K562 (cell line): ENCODE data around the gene TCP11. TPM values are rescaled to one million over a fixed set of nuclear protein-coding genes. Genes with fewer than 3 reads are reported as not detected.

ENCODE experiments used
- ATAC-seq: fragments of 200-7000 bp; cut with Tn5 transposase; 3 replicates; pipeline ENCODE4 v1.9.1; 2020; ENCODE audit warnings: moderate library complexity
- BruUV-seq: library from RNA; stranded (reverse); fragments of 400-500 nt; replicated peaks from 2 replicates; lab custom pipeline; 2021; lab: Mats Ljungman, UMichigan
- CTCF ChIA-PET: fragments of 300-600 bp; formaldehyde crosslinking; extraction: SDS; loops from one replicate; lab custom pipeline; 2021; ENCODE audit warnings: low intra/inter-chr PET ratio; lab: Yijun Ruan, JAX
- POLR2A ChIA-PET: fragments of 300-600, 350-650 bp; sonication (Branson Sonifier 250); formaldehyde crosslinking; extraction: SDS; loops from one replicate; lab custom pipeline; 2021; ENCODE audit warnings: antibody characterized with exemption, inconsistent platforms; lab: Yijun Ruan, JAX
- DNase-seq, 4 experiments: peaks; one replicate each; pipeline versions ENCODE4 v3.0.0 to v3.0.0-alpha.2; 2011 to 2018; ENCODE audit warnings: low spot score in 3 of 4, mixed read lengths in 3 of 4; ENCODE audit errors: extremely low read depth in 1 of 4
- FAIRE-seq: peaks from 2 replicates; lab custom pipeline; 2011; peaks lifted over from hg19 to GRCh38; lab: Jason Lieb, UNC
- H2AFZ ChIP-seq: 2 replicates; pipeline ENCODE4 v1.6.0; 2011; ENCODE audit warnings: low read depth, low read length, control low read depth, inconsistent platforms
- H3K27ac ChIP-seq: fragments of 200-600 bp; 3 replicates; pipeline ENCODE4 v1.8.0; 2011; ENCODE audit warnings: low read depth, mild to moderate bottlenecking, control low read depth, inconsistent platforms, low read length, moderate library complexity, mixed read lengths; ENCODE audit errors: extremely low read depth
- H3K27me3 ChIP-seq, 2 experiments: fragments of 300-600 bp in 1 of 2; 2 replicates in 1 of 2; 3 replicates in 1 of 2; pipeline versions ENCODE4 v1.6.0 to v1.8.0; 2011; ENCODE audit warnings: inconsistent platforms in 2 of 2, low read length in 2 of 2, mild to moderate bottlenecking in 1 of 2, mixed read lengths in 1 of 2, moderate library complexity in 1 of 2; ENCODE audit not compliant: control insufficient read depth in 2 of 2, insufficient read depth in 2 of 2
- H3K36me3 ChIP-seq: fragments of 300-600 bp; 3 replicates; pipeline ENCODE4 v1.8.0; 2011; ENCODE audit warnings: mild to moderate bottlenecking, low read length, inconsistent platforms; ENCODE audit not compliant: control insufficient read depth, insufficient read depth
- H3K4me1 ChIP-seq, 2 experiments: fragments of 200-600 bp in 1 of 2; replicated peaks in 1 of 2; 2 replicates in 1 of 2; 3 replicates in 1 of 2; pipeline versions ENCODE4 v1.5.1 to v1.8.0; 2011; ENCODE audit warnings: inconsistent platforms in 2 of 2, low read length in 2 of 2, mild to moderate bottlenecking in 1 of 2, mixed read lengths in 1 of 2, moderate library complexity in 1 of 2; ENCODE audit not compliant: control insufficient read depth in 2 of 2, insufficient read depth in 2 of 2
- H3K4me2 ChIP-seq: 2 replicates; pipeline ENCODE4 v1.6.1; 2011; ENCODE audit warnings: low read length, control low read depth, inconsistent platforms, mixed read lengths; ENCODE audit not compliant: insufficient read depth
- H3K4me3 ChIP-seq: fragments of 200-600 bp; sonication (generic), shearing (Covaris generic); 2 replicates; pipeline ENCODE4 v1.5.1; 2016; ENCODE audit warnings: control low read depth, inconsistent platforms
- H3K79me2 ChIP-seq: fragments of 200-600 bp; 3 replicates; pipeline ENCODE4 v1.8.0; 2011; ENCODE audit warnings: low read length, inconsistent platforms; ENCODE audit not compliant: control insufficient read depth, insufficient read depth
- H3K9ac ChIP-seq, 2 experiments: 2 replicates each; pipeline versions ENCODE4 v1.6.0 to v1.6.1; 2011; ENCODE audit warnings: low read depth in 2 of 2, low read length in 2 of 2, control low read depth in 1 of 2, inconsistent platforms in 1 of 2, mild to moderate bottlenecking in 1 of 2, mixed read lengths in 1 of 2; ENCODE audit not compliant: insufficient read depth in 1 of 2
- H3K9me1 ChIP-seq: one replicate; pipeline ENCODE4 v1.6.0; 2011; ENCODE audit warnings: inconsistent platforms, mild to moderate bottlenecking, low read length, moderate library complexity; ENCODE audit not compliant: control insufficient read depth, insufficient read depth
- H3K9me3 ChIP-seq: replicated peaks from 2 replicates; pipeline ENCODE4 v1.5.1; 2011; ENCODE audit warnings: low read depth, low read length, inconsistent platforms; ENCODE audit not compliant: control insufficient read depth, insufficient read depth
- H4K20me1 ChIP-seq: replicated peaks from 2 replicates; pipeline ENCODE4 v1.6.1; 2011; ENCODE audit warnings: low read length, inconsistent platforms, mixed read lengths; ENCODE audit not compliant: control insufficient read depth, insufficient read depth
- ADNP ChIP-seq: fragments of 200-800 bp; sonication (Bioruptor generic); IDR thresholded peaks from 2 replicates; pipeline ENCODE4 v1.6.1; 2016; ENCODE audit warnings: missing genetic modification characterization, missing compliant biosample characterization
- ERF ChIP-seq: fragments of 450-650 bp; formaldehyde crosslinking; IDR thresholded peaks from 2 replicates; pipeline ENCODE4 v1.4.0; 2020; ENCODE audit warnings: mild to moderate bottlenecking, mixed read lengths
- FOSL1 ChIP-seq: fragments of 200-800 bp; sonication (Bioruptor generic); conservative IDR thresholded peaks from 2 replicates; pipeline ENCODE4 v1.6.1; 2016; ENCODE audit warnings: missing genetic modification characterization, missing compliant biosample characterization
- HIVEP1 ChIP-seq: fragments of 250-450 bp; sonication (Bioruptor Pico); IDR thresholded peaks from 2 replicates; pipeline ENCODE4 v1.4.0; 2020; ENCODE audit warnings: mild to moderate bottlenecking
- JUN ChIP-seq, 2 experiments: sonication (generic) in 1 of 2; formaldehyde crosslinking in 1 of 2; IDR thresholded peaks; 2 replicates each; pipeline versions ENCODE4 v1.6.1 to v1.8.0; 2012 to 2022; ENCODE audit warnings: borderline replicate concordance in 2 of 2, mild to moderate bottlenecking in 2 of 2, improper control_type of control experiment in 1 of 2, low read depth in 1 of 2, low read length in 1 of 2, missing genetic modification reagents in 1 of 2
- KDM2B ChIP-seq: fragments of 250-450 bp; sonication (Bioruptor Pico); IDR thresholded peaks from 2 replicates; pipeline ENCODE4 v1.8.0; 2021; ENCODE audit warnings: mild to moderate bottlenecking, moderate library complexity
- NELFE ChIP-seq: IDR thresholded peaks from 2 replicates; pipeline ENCODE4 v1.6.1; 2011; ENCODE audit warnings: mild to moderate bottlenecking; ENCODE audit not compliant: insufficient read depth, insufficient read length
- RAD21 ChIP-seq, 2 experiments: fragments of 250-450 bp in 1 of 2; fragments of 450-650 bp in 1 of 2; sonication (Bioruptor Pico) in 1 of 2; formaldehyde crosslinking in 1 of 2; IDR thresholded peaks in 1 of 2; conservative IDR thresholded peaks in 1 of 2; 2 replicates each; pipeline versions ENCODE4 v1.4.0 to v1.8.0; 2020 to 2022; ENCODE audit warnings: mild to moderate bottlenecking in 2 of 2, moderate library complexity in 1 of 2
- SAFB ChIP-seq: fragments of 200-400 bp; formaldehyde crosslinking; IDR thresholded peaks from 2 replicates; pipeline ENCODE4 v1.6.1; 2017; ENCODE audit warnings: low read depth, low read length, borderline replicate concordance
- SMAD4 ChIP-seq: fragments of 250-450 bp; sonication (Bioruptor Pico); conservative IDR thresholded peaks from 2 replicates; pipeline ENCODE4 v1.8.0; 2021; ENCODE audit warnings: inconsistent platforms, mild to moderate bottlenecking, moderate library complexity
- SREBF1 ChIP-seq: fragments of 150-350 bp; IDR thresholded peaks from 2 replicates; pipeline ENCODE4 v1.6.1; 2014; ENCODE audit warnings: antibody characterized with exemption, low read depth, low read length, borderline replicate concordance
- TRIM24 ChIP-seq, 2 experiments: fragments of 450-650 bp; IDR thresholded peaks; 2 replicates each; pipeline ENCODE4 v1.6.1; 2016
- ZNF23 ChIP-seq: fragments of 250-450 bp; sonication (Bioruptor Pico); IDR thresholded peaks from 2 replicates; pipeline ENCODE4 v1.4.0; 2020; ENCODE audit warnings: mild to moderate bottlenecking
- ZNF408 ChIP-seq: fragments of 250-450 bp; sonication (Bioruptor Pico); IDR thresholded peaks from 2 replicates; pipeline ENCODE4 v1.4.0; 2020; ENCODE audit warnings: low read depth, mild to moderate bottlenecking, moderate library complexity
- ZNF551 ChIP-seq: fragments of 250-450 bp; sonication (Bioruptor Pico); IDR thresholded peaks from 2 replicates; pipeline ENCODE4 v1.5.0; 2021; ENCODE audit warnings: mild to moderate bottlenecking, moderate library complexity
- ZNF583 ChIP-seq: fragments of 250-450 bp; sonication (Bioruptor Pico); IDR thresholded peaks from 2 replicates; pipeline ENCODE4 v1.4.0; 2020
- WGBS: fragments of 100-300 bp; shearing (Covaris generic); methylation state at CpG from one replicate; pipeline ENCODE4 v1.1.6; 2016; ENCODE audit warnings: low coverage, mixed read lengths; ENCODE audit not compliant: insufficient coverage; ENCODE audit errors: missing lambda C conversion rate; 5-methylcytosine and 5-hydroxymethylcytosine counted together
- in situ Hi-C: fragments of 300-500 bp; cut with MboI; formaldehyde crosslinking; loops from 4 replicates; pipeline ENCODE4 v1.15.0; 2018; ENCODE audit warnings: inconsistent platforms, mixed read lengths
- intact Hi-C: fragments of 100-400 bp; cut with micrococcal nuclease; formaldehyde crosslinking; loops from 2 replicates; pipeline ENCODE4 v1.14.2; 2022
- polyA plus RNA-seq, 8 experiments: library from polyadenylated mRNA; depleted of rRNA in 4 of 8; stranded (reverse) in 5 of 8; unstranded in 3 of 8; fragments of >200 nt; fragmentation: Nextera tagmentation in 2 of 8; fragmentation: Illumina TruSeq in 1 of 8; extraction: Ambion mirVana in 2 of 8; extraction: Trizol in 1 of 8; gene quantifications; 2 replicates each; pipeline versions ENCODE4 v1.2.1 to v1.2.3, GENCODE V29; 2011 to 2014; ENCODE audit warnings: inconsistent platforms in 1 of 8, missing spikeins in 1 of 8
- total RNA-seq, 7 experiments: library from RNA; depleted of rRNA in 6 of 7; stranded (reverse); fragments of >200 nt in 6 of 7; fragmentation: Illumina TruSeq in 2 of 7; extraction: Trizol in 2 of 7; gene quantifications; 2 replicates each; pipeline versions ENCODE4 v1.2.1 to v1.2.3, GENCODE V29; 2011 to 2021; ENCODE audit warnings: low replicate concordance in 1 of 7
- TF ChIP-seq, protein P1 (sequence below): fragments of 250-450 bp; sonication (Bioruptor Pico); IDR thresholded peaks from 2 replicates; pipeline ENCODE4 v1.4.0; 2020

The TCP11 gene
- total and polyA plus RNA-seq, 9 of the 15 experiments (the other 6 are each of a cell fraction or from before 2014, with no cell fraction given), result not detected

DNA sequence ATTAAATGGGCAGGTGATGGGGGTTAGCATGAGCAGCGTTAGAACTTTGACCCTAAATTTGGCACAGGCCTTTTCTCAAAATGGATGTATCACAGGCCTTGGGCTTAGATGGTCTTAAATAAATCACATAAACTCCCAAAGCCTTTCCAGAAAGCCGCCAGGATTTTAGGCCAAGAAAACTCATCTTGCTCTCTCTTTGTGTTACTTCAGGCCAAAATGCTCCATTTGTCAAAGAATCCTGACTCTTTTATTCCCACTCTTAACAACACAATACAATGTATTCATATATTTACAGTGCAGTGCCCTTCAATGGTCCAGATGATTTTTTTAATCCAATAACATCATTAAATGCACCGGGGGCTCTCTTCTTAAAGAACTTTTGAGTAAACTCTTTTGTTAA, 5.9 kb upstream of the TCP11 start (continued):
- TF ChIP-seq FOSL1 (tag), result no peak
- TF ChIP-seq ERF (CRISPR knock-in tag), result no peak
- TF ChIP-seq HIVEP1 (CRISPR knock-in tag), result no peak
- no peak for TF ChIP-seq SREBF1
- no peak for TF ChIP-seq ZNF583 (CRISPR knock-in tag)
- no peak for TF ChIP-seq ADNP (tag)
- no peak for TF ChIP-seq ZNF23
- TF ChIP-seq ZNF408 (CRISPR knock-in tag), result no peak

DNA sequence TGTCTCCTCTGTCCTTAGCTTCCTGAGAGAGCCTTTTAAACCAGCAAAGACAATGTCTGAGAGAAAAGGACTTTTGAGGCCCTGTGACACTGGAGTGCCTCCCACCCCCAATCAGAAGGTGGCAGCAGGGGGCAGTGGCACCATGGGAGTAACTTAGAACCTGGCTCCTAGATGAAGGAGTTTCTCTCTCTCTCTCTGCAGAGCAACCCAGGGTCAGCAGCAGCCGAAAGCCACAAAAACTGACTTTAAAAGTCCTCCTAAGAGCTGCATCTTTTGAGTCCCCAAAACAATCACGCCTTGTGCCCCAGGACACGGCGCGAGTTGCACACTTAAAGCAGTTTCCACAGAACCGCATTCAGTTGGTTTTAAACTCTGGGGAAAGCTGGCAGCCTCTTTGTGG, 5.3 kb upstream of the TCP11 start:
- 29% methylated on average over 6 of the region's 6 CpGs for WGBS
- peak; percentile 42 for FAIRE-seq
- TF ChIP-seq ZNF551 (CRISPR knock-in tag), result no peak
- TF ChIP-seq, protein P1, sequence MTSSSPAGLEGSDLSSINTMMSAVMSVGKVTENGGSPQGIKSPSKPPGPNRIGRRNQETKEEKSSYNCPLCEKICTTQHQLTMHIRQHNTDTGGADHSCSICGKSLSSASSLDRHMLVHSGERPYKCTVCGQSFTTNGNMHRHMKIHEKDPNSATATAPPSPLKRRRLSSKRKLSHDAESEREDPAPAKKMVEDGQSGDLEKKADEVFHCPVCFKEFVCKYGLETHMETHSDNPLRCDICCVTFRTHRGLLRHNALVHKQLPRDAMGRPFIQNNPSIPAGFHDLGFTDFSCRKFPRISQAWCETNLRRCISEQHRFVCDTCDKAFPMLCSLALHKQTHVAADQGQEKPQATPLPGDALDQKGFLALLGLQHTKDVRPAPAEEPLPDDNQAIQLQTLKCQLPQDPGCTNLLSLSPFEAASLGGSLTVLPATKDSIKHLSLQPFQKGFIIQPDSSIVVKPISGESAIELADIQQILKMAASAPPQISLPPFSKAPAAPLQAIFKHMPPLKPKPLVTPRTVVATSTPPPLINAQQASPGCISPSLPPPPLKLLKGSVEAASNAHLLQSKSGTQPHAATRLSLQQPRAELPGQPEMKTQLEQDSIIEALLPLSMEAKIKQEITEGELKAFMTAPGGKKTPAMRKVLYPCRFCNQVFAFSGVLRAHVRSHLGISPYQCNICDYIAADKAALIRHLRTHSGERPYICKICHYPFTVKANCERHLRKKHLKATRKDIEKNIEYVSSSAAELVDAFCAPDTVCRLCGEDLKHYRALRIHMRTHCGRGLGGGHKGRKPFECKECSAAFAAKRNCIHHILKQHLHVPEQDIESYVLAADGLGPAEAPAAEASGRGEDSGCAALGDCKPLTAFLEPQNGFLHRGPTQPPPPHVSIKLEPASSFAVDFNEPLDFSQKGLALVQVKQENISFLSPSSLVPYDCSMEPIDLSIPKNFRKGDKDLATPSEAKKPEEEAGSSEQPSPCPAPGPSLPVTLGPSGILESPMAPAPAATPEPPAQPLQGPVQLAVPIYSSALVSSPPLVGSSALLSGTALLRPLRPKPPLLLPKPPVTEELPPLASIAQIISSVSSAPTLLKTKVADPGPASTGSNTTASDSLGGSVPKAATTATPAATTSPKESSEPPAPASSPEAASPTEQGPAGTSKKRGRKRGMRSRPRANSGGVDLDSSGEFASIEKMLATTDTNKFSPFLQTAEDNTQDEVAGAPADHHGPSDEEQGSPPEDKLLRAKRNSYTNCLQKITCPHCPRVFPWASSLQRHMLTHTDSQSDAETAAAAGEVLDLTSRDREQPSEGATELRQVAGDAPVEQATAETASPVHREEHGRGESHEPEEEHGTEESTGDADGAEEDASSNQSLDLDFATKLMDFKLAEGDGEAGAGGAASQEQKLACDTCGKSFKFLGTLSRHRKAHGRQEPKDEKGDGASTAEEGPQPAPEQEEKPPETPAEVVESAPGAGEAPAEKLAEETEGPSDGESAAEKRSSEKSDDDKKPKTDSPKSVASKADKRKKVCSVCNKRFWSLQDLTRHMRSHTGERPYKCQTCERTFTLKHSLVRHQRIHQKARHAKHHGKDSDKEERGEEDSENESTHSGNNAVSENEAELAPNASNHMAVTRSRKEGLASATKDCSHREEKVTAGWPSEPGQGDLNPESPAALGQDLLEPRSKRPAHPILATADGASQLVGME (CRISPR knock-in tag), result no peak
- peak; percentile 42 to 73 for TF ChIP-seq RAD21 (CRISPR knock-in tag; conservative IDR thresholded peaks at IDR 0.05 in 1 of 2, IDR thresholded peaks at IDR 0.05 in 1 of 2)
- TF ChIP-seq NELFE, result no peak
- no peak for TF ChIP-seq SMAD4
- TF ChIP-seq TRIM24 (IDR thresholded peaks at IDR 0.05), result no peak
- no peak for TF ChIP-seq JUN (IDR thresholded peaks at IDR 0.05; ENCODE audit: borderline replicate concordance, low read depth, low read length)
- TF ChIP-seq JUN (CRISPR knock-in tag; IDR thresholded peaks at IDR 0.05; ENCODE audit: borderline replicate concordance), result no peak
- TF ChIP-seq KDM2B (CRISPR knock-in tag), result no peak
- TF ChIP-seq SAFB, result no peak

More for the DNA sequence above, 5.3 kb upstream of the TCP11 start:
- peaks cover 22 to 29% of the 10 kb centered on the region in 2 experiments for H3K27me3 ChIP-seq
- ChIA-PET CTCF (interaction anchor here (0.6 to 3.0 kb wide), 4 partner anchors 59 to 405 kb away, joined by 3 to 9 read pairs (median 5); no protein-coding TSS in a partner anchor), POLR2A (interaction anchor here (0.7 to 0.9 kb wide), 2 partner anchors 17 to 26 kb away, joined by 3 to 5 read pairs; no protein-coding TSS in a partner anchor)
- intact Hi-C loops (loop anchor here (1.0 to 10.0 kb wide), 4 partner anchors 59 to 982 kb away; partner anchors contain the start of genes ANKS1A and TAF11), in situ Hi-C loops (loop anchor here (25.0 kb wide), 1 partner anchor 684 kb away; the partner anchor contains the start of gene PACSIN1)
- no peak overlapping the region for H3K9ac ChIP-seq
- no peaks in the 10 kb centered on the region for H3K79me2 ChIP-seq
- peak; percentile 76 for ATAC-seq
- no peak overlapping the region for H3K4me2 ChIP-seq
- peaks cover 0 to 3% of the 10 kb centered on the region in 2 experiments; a peak in 2 of 5 replicates for H3K4me1 ChIP-seq
- BruUV-seq, result no TSS peak
- no peak overlapping the region for H2AFZ ChIP-seq
- no peak overlapping the region for H3K27ac ChIP-seq
- peak in 3 of 4 experiments; percentile 28 to 50 (median 38) for DNase-seq
- H3K9me3 ChIP-seq, result no peaks in the 10 kb centered on the region
- no peaks in the 10 kb centered on the region for H3K36me3 ChIP-seq
- H3K9me1 ChIP-seq, result no peaks in the 10 kb centered on the region
- no peaks in the 10 kb centered on the region for H4K20me1 ChIP-seq
- no peak overlapping the region for H3K4me3 ChIP-seq
